GM12874 (cell line): ENCODE results near the gene PTX4.

ENCODE experiments used
- CTCF ChIP-seq: IDR thresholded peaks from 2 replicates; pipeline ENCODE4 v1.5.1; 2011; ENCODE audit warnings: low read depth, mild to moderate bottlenecking, control low read depth, low read length, moderate library complexity; ENCODE audit not compliant: insufficient read depth

PTX4 gene

DNA sequence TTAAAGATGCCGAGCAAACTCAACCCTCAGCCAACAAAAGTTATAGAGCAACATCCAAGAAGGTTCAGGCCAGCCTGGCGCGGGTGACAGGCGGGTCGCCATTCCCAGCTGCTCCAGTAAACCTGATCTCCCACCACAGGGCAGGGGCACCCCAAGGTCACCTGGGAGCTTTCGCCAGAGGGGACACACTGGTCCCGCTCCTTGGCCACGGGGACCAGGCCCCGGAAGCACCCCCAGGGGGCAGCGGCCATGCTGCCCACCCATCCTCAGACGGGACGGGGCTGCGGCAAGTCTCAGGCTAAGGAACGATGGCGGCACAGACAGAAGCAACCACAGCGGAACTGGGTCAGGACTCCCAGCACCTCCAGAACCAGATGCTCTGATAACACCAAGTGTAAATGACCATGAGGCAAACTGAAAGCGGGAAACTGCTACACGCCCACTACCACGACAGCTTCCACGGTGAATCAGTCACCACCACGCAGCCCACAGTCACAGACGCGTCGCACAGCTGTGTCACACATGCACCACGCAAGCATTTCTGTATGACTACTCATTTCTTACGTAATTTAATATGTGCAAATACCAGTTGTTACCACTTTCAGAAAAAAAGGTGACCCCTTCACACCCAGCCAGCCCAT, 30.3 kb downstream of the PTX4 start:
- TF ChIP-seq CTCF, result no peak

DNA sequence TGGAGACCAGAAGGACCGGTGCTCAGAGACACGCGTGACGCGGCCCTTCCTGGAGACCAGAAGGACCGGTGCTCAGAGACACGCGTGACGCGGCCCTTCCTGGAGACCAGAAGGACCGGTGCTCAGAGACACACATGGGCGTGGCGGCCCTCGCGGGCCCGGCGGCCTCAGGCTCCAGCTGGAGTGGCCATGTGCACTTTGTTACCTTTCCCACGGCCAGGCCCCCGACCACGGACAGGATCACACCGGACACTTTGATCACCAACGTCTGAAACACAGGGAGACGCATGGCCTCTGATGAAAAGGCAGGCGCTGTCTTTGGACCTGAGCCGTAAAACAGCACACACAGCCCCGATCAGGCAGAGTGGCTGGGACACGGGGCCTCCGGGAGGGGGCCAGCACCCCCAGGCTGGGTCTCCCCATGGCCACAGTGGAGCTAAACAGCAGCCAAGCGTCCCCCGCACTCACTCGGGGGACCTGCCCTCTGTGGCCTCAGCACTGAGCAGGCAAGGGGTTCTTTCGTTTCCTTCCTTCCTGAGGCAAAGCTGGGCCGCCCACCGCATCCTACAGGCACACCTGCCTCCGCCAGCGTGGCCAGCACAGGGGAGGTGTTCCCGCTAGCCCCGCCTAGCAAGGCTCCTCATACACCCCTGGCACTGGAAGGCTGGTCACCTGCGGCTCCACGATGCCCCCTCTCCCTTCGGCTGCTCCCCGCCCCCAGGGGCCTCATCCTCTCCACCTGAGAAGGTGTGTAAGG, 31.1 kb downstream of the PTX4 start:
- TF ChIP-seq CTCF, result no peak

GRCh38 chr16:1456951-1457350, 31.8 kb downstream of the PTX4 start:
- TF ChIP-seq CTCF, result no peak

DNA sequence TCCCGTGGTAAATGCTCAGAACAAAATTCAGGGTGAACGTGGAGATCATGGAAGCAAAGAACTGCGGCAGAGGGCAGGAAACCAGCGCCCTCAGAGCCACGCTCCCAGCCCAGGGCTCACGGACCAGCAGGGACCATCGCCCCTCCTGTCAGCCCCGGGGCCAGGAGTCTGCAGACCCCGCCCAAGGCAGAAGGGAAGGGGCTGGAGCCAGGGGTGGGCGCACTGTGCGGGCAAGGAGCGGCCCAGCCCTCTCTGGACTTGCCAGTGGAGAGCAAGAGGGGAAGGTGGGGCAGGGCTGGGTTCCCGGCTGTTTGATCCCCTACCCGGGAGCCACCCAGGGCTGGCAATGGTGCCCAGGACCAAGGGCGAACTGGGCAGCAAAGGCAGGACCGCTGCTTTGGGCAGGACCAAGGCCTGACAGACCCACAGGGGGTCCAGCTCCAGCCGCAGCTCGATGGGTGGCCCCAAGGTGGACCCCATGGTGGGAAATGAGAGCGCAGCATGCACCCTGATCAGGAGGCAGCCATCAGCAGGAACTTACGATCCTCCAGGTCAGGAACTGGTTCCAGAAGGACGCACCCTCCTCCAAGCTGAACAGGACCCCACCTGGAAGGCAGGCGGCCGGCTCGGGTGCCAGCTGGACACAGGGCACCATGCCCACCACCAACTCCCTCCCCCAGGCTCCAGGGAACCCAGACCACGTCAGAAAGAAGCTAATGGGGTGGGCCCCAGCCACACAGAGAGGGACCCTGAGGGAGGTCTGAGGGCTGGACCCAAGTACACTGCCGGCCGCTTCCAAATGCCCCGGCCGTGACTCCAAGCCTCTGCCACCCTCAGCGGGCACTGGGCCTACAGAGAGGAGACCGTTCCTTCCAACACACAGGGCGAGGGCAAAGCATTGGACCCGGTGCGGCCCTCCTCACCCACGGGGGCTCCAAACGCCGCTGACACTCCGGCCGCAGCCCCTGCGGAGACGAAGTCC, 33.3 kb downstream of the PTX4 start:
- no peak for TF ChIP-seq CTCF

- no peak for TF ChIP-seq CTCF
Observed at GRCh38 chr16:1454561-1454960, 34.2 kb downstream of the PTX4 start.

DNA sequence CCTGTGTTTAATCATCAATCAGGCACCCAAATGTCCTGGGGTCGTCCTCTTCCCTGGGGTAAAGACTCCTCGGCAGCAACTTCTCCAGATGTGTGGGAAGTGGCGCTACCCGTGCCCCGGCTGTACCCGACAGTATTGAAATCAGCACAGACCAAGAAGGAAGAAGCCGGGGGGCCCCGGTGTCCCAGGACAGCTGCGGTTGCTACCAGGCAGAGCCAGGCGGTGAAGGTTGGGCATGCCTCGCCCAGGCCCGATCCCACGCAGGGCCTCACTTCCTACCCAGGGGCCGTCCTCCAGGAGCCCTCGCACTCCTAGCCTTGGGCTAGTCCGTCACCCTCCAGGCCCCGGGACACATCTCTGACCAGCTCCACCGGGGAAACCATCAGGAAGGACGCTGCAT, 35.4 kb downstream of the PTX4 start:
- TF ChIP-seq CTCF, result no peak

- TF ChIP-seq CTCF, result no peak
Observed at GRCh38 chr16:1452530-1452929, 36.2 kb downstream of the PTX4 start.
